ENCODE measurements around the gene IGSF5. TPM values are rescaled to one million over a fixed set of nuclear protein-coding genes. Genes with fewer than 3 reads are reported as not detected.
A peak's percentile ranks its signal among the peaks of the same experiment; 100 is the strongest.
"Not testable (repeated sequence)": the region's sequence is repeated elsewhere in the genome, so short reads cannot be mapped to it uniquely, and the experiment has no call there.

IGSF5 gene
- not detected in 2 replicates for total RNA-seq (2011; cell fraction: chromatin; rRNA removed; ENCODE audit: low replicate concordance)
- total RNA-seq (2011; cell fraction: nucleolus; rRNA removed) = not detected in 2 replicates
- total RNA-seq (2011; cell fraction: nucleoplasm; rRNA removed) = not detected in 2 replicates
- total RNA-seq (2014; rRNA removed) = not detected in 2 replicates
- not detected in 2 replicates for total RNA-seq (2014; rRNA removed; fragmentation: Illumina TruSeq; extraction: Trizol)
- total RNA-seq (2015; rRNA removed; fragmentation: Illumina TruSeq; extraction: Trizol) = not detected in 2 replicates
- not detected in 2 replicates for total RNA-seq (2021)
- not detected in 2 replicates for polyA plus RNA-seq (2011; rRNA removed)
- not detected in 2 replicates for polyA plus RNA-seq (2011; cell fraction: cytosol; rRNA removed)
- polyA plus RNA-seq (2011; cell fraction: nucleus; rRNA removed) = not detected in 2 replicates
- 0.15 TPM in 1 of 2 replicates, not detected in the other for polyA plus RNA-seq (2012)
- polyA plus RNA-seq (2014; fragmentation: Illumina TruSeq; extraction: Trizol) = not detected in 2 replicates
- polyA plus RNA-seq (2014; fragmentation: Nextera tagmentation; extraction: Ambion mirVana) = not detected
- polyA plus RNA-seq (2014; rRNA removed) = not detected in 2 replicates
- polyA minus RNA-seq (2011; rRNA and poly(A)+ RNA removed) = not detected in 2 replicates
- not detected in 2 replicates for polyA minus RNA-seq (2011; cell fraction: cytosol; rRNA and poly(A)+ RNA removed)
- not detected in 2 replicates for polyA minus RNA-seq (2011; cell fraction: nucleus; rRNA and poly(A)+ RNA removed)
- Bru-seq, nascent RNA = percentile 2 among the genes with signal in this experiment
- percentile 7 among the genes with signal in this experiment for BruChase-seq, experiment 1, labeled RNA remaining after a 2-hour chase
- BruChase-seq, experiment 2, labeled RNA remaining after a 6-hour chase = percentile 5 among the genes with signal in this experiment
- long read RNA-seq, experiment 1 = 0 reads
- long read RNA-seq, experiment 2 = 0 reads
- long read RNA-seq, experiment 3 = 0 reads

DNA sequence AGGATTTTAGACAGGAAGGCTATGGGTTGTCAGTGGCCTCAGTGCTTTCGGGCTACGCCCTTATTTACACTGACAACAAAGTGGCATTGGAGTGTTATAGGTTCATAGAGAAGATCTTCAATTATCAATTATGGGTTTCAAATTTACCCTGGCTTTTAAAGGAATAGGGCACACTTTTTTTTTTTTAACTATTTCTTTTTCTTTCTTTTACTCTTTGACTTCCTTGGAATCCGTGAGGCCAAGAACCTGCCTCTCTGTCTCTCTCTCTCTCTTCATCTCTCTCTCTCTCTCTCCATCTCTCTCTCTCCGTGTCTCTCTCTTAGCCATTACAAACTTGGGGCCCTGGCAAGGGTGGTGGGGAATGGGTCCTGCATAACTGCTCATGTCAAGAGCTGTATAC, at the start of gene IGSF5:
TSS of gene IGSF5 (plus strand) at position 301 of the 400 bp plus-strand sequence. CDS start 327 bp downstream, outside the sequence.
- H3K79me2 ChIP-seq (ENCODE audit: control insufficient read depth, insufficient read depth, low read length); ATAC-seq; H3K9me1 ChIP-seq (ENCODE audit: control insufficient read depth, insufficient read depth, low read length); FAIRE-seq; CTCF ChIA-PET (ENCODE audit: low intra/inter-chr PET ratio); in situ Hi-C loops (cut with MboI); H3K27ac ChIP-seq (ENCODE audit: extremely low read depth, low read depth, low read length); H3K9me3 ChIP-seq (replicated peaks; ENCODE audit: control insufficient read depth, insufficient read depth, low read depth, low read length); intact Hi-C loops (cut with micrococcal nuclease); H3K36me3 ChIP-seq (ENCODE audit: control insufficient read depth, insufficient read depth, low read length); H3K9ac ChIP-seq (ENCODE audit: insufficient read depth in 1 of 2, low read depth in 2 of 2, low read length in 2 of 2); H3K4me3 ChIP-seq; H4K20me1 ChIP-seq (replicated peaks; ENCODE audit: control insufficient read depth, insufficient read depth, low read length); DNase-seq (ENCODE audit: extremely low read depth in 1 of 4, low spot score in 3 of 4); H3K4me2 ChIP-seq (ENCODE audit: insufficient read depth, low read length); BruUV-seq (replicated peaks); H3K4me1 ChIP-seq (replicated peaks in 1 of 2; ENCODE audit: control insufficient read depth in 2 of 2, insufficient read depth in 2 of 2, low read length in 2 of 2); H3K27me3 ChIP-seq (ENCODE audit: control insufficient read depth in 2 of 2, insufficient read depth in 2 of 2, low read length in 2 of 2): not testable (repeated sequence)
- 0 out of 2 replicates have a peak within 1 kb of the TSS, but pooled peaks have one; percentile 8 for H2AFZ ChIP-seq (ENCODE audit: low read depth, low read length)
- POLR2A ChIA-PET = interaction anchor here (0.6 kb wide), 1 partner anchor 12 kb away, joined by 3 read pairs; no protein-coding TSS in a partner anchor
- 2% methylated on average over 3 of the region's 4 CpGs for WGBS (ENCODE audit: insufficient coverage, low coverage, missing lambda C conversion rate)

- no peak overlapping the region for H2AFZ ChIP-seq (ENCODE audit: low read depth, low read length)
- H3K9ac ChIP-seq (ENCODE audit: insufficient read depth in 1 of 2, low read depth in 2 of 2, low read length in 2 of 2) = no peak overlapping the region
- no peak for ATAC-seq
- BruUV-seq (replicated peaks) = no TSS peak
- H3K9me1 ChIP-seq (ENCODE audit: control insufficient read depth, insufficient read depth, low read length) = no peaks in the 10 kb centered on the region
- 1% methylated on average over 7 of the region's 7 CpGs for WGBS (ENCODE audit: insufficient coverage, low coverage, missing lambda C conversion rate)
- no peak for FAIRE-seq
- POLR2A ChIA-PET = interaction anchor here (0.6 kb wide), 1 partner anchor 14 kb away, joined by 3 read pairs; no protein-coding TSS in a partner anchor
- H3K79me2 ChIP-seq (ENCODE audit: control insufficient read depth, insufficient read depth, low read length) = no peaks in the 10 kb centered on the region
- no peaks in the 10 kb centered on the region; a peak in 1 of 5 replicates for H3K27me3 ChIP-seq (ENCODE audit: control insufficient read depth in 2 of 2, insufficient read depth in 2 of 2, low read length in 2 of 2)
- no peaks in the 10 kb centered on the region for H3K36me3 ChIP-seq (ENCODE audit: control insufficient read depth, insufficient read depth, low read length)
- no peaks in the 10 kb centered on the region for H3K4me1 ChIP-seq (replicated peaks in 1 of 2; ENCODE audit: control insufficient read depth in 2 of 2, insufficient read depth in 2 of 2, low read length in 2 of 2)
- CTCF ChIA-PET (ENCODE audit: low intra/inter-chr PET ratio) = no interaction called here
- intact Hi-C loops (cut with micrococcal nuclease) (no loop called here), in situ Hi-C loops (cut with MboI) (no loop called here)
- no peaks in the 10 kb centered on the region for H3K9me3 ChIP-seq (replicated peaks; ENCODE audit: control insufficient read depth, insufficient read depth, low read depth, low read length)
- no peak overlapping the region for H3K4me3 ChIP-seq
- no peak for DNase-seq (ENCODE audit: extremely low read depth in 1 of 4, low spot score in 3 of 4)
- H3K4me2 ChIP-seq (ENCODE audit: insufficient read depth, low read length) = no peak overlapping the region
- no peaks in the 10 kb centered on the region for H4K20me1 ChIP-seq (replicated peaks; ENCODE audit: control insufficient read depth, insufficient read depth, low read length)
- no peak overlapping the region for H3K27ac ChIP-seq (ENCODE audit: extremely low read depth, low read depth, low read length)
- no peak for TF ChIP-seq CHCHD3 (CRISPR knock-in tag; IDR thresholded peaks at IDR 0.05)
- TF ChIP-seq ZNF778 (CRISPR knock-in tag; IDR thresholded peaks at IDR 0.05) = no peak
- no peak for TF ChIP-seq HOXB6 (CRISPR knock-in tag; IDR thresholded peaks at IDR 0.05; ENCODE audit: borderline replicate concordance)
- no peak for TF ChIP-seq ARID3B (CRISPR knock-in tag; IDR thresholded peaks at IDR 0.05; ENCODE audit: borderline replicate concordance)
- TF ChIP-seq, protein P1, sequence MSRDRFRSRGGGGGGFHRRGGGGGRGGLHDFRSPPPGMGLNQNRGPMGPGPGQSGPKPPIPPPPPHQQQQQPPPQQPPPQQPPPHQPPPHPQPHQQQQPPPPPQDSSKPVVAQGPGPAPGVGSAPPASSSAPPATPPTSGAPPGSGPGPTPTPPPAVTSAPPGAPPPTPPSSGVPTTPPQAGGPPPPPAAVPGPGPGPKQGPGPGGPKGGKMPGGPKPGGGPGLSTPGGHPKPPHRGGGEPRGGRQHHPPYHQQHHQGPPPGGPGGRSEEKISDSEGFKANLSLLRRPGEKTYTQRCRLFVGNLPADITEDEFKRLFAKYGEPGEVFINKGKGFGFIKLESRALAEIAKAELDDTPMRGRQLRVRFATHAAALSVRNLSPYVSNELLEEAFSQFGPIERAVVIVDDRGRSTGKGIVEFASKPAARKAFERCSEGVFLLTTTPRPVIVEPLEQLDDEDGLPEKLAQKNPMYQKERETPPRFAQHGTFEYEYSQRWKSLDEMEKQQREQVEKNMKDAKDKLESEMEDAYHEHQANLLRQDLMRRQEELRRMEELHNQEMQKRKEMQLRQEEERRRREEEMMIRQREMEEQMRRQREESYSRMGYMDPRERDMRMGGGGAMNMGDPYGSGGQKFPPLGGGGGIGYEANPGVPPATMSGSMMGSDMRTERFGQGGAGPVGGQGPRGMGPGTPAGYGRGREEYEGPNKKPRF (IDR thresholded peaks at IDR 0.05; ENCODE audit: low read depth, low read length) = no peak
- TF ChIP-seq ZNF699 (CRISPR knock-in tag; IDR thresholded peaks at IDR 0.05; ENCODE audit: insufficient replicate concordance) = no peak
- no peak for TF ChIP-seq POLR2B (IDR thresholded peaks at IDR 0.05; ENCODE audit: low read depth, partially characterized antibody)
Observed at GRCh38 chr21:39696196-39696595, 48.8 kb upstream of the IGSF5 start.
